Left ventricle myocardium inferior (tissue), 1 donor: ENCODE results near the gene SMG6. TPM values are rescaled to one million over a fixed set of nuclear protein-coding genes. Genes with fewer than 3 reads are reported as not detected.
A peak's percentile ranks its signal among the peaks of the same experiment; 100 is the strongest.

Source experiments
- DNase-seq: peaks from one replicate; pipeline ENCODE4 v3.0.0-alpha.2; 2020
- H3K27ac ChIP-seq: fragments of 200-600 bp; replicated peaks from 2 replicates; pipeline ENCODE4 v1.8.0; 2021
- H3K27me3 ChIP-seq: fragments of 200-600 bp; 2 replicates; pipeline ENCODE4 v1.8.0; 2021; ENCODE audit warnings: low read depth
- H3K36me3 ChIP-seq: fragments of 200-600 bp; 2 replicates; pipeline ENCODE4 v1.8.0; 2021
- H3K4me1 ChIP-seq: fragments of 200-600 bp; 2 replicates; pipeline ENCODE4 v1.8.0; 2021
- H3K4me3 ChIP-seq: fragments of 200-600 bp; 2 replicates; pipeline ENCODE4 v1.8.0; 2021; ENCODE audit warnings: mild to moderate bottlenecking, moderate library complexity
- H3K9me3 ChIP-seq: fragments of 200-600 bp; replicated peaks from 2 replicates; pipeline ENCODE4 v1.8.0; 2021
- CTCF ChIP-seq: fragments of 200-600 bp; IDR thresholded peaks from 2 replicates; pipeline ENCODE4 v1.8.0; 2021; ENCODE audit warnings: antibody characterized with exemption, mild to moderate bottlenecking, borderline replicate concordance
- intact Hi-C: fragments of 100-400 bp; cut with micrococcal nuclease; formaldehyde crosslinking; loops from one replicate; pipeline ENCODE4 v1.11.0; 2022
- total RNA-seq: library from RNA; stranded (reverse); fragmentation: NEBNext Ultra II Directional; extraction: Animal tissue kit (Norgen Biotek cat#: 25700); gene quantifications from one replicate; pipeline ENCODE4 v1.2.1, GENCODE V29; 2021
- donor health status: DM: no; HTN: yes; CAD: no; lungs with severe emphysema.

SMG6 gene
- total RNA-seq, 1 donor from 2014 or later: 22.1 TPM

DNA sequence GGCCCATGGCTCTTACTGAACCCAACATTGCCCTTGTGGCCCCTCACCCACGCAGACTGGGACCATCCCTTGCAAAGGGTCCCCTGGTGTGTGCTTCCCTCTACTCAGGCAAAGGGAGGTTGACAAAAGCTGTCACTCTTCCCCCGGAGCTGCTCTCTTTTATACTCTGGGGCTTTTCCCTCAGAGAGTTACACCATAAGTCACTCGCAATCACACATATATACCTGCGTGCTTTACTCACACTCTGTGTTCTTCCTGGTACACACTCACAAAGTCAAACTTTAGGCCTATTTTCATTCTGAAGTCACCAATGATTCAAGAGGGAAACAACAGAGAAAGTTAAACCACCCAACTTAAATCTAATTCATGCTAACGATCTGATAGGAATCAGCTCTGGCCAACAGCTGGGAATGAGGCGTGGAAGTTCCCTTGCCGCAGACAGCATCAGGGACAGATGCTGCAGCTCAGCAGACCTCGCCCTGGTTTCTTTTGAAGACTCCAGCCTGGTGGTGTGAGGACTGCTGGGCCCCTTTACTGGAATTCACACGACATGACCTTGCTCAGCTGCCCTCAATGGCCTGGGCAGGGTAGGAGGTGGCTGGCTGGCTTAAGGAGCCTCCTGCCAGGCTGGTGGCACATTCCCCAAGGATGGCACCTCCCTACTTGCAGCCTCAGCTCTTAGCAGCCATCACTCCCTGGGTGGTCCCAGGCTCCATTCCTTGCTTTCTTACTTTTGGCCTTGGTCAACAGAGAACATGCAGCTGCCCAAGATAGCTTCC is 221.4 kb downstream of the SMG6 start:
- Histone ChIP-seq H3K4me3 (no peak overlapping the region), H3K36me3 (peaks cover 34% of the 10 kb centered on the region), H3K9me3 (no peaks in the 10 kb centered on the region), H3K27ac (peak overlapping the region; percentile 93), H3K4me1 (peaks cover 58% of the 10 kb centered on the region), H3K27me3 (no peaks in the 10 kb centered on the region)
- no peak for DNase-seq
- TF ChIP-seq CTCF: no peak
- intact Hi-C loops: no loop called here

GRCh38 chr17:2081564-2081963 is 222.0 kb downstream of the SMG6 start:
- H3K27ac ChIP-seq: peak overlapping the region; percentile 93
- H3K4me1 ChIP-seq: peaks cover 58% of the 10 kb centered on the region
- no peak overlapping the region for H3K4me3 ChIP-seq
- no peaks in the 10 kb centered on the region for H3K27me3 ChIP-seq
- H3K9me3 ChIP-seq: no peaks in the 10 kb centered on the region
- DNase-seq: no peak
- TF ChIP-seq CTCF: no peak
- H3K36me3 ChIP-seq: peaks cover 39% of the 10 kb centered on the region
- intact Hi-C loops: no loop called here

- H3K27ac ChIP-seq: peak overlapping the region; percentile 96
- peaks cover 58% of the 10 kb centered on the region for H3K4me1 ChIP-seq
- intact Hi-C loops: no loop called here
- no peak for DNase-seq
- H3K27me3 ChIP-seq: no peaks in the 10 kb centered on the region
- peaks cover 39% of the 10 kb centered on the region for H3K36me3 ChIP-seq
- H3K9me3 ChIP-seq: no peaks in the 10 kb centered on the region
- TF ChIP-seq CTCF: no peak
- H3K4me3 ChIP-seq: no peak overlapping the region
These were observed 226.5 kb downstream of the SMG6 start for GRCh38 chr17:2077040-2077439.

- Histone ChIP-seq H3K27me3 (no peaks in the 10 kb centered on the region), H3K4me3 (no peak overlapping the region), H3K9me3 (no peaks in the 10 kb centered on the region), H3K36me3 (peaks cover 33% of the 10 kb centered on the region), H3K27ac (peak overlapping the region; percentile 96), H3K4me1 (peaks cover 59% of the 10 kb centered on the region)
- no peak for TF ChIP-seq CTCF
- intact Hi-C loops: no loop called here
- no peak for DNase-seq
These were observed 227.2 kb downstream of the SMG6 start for GRCh38 chr17:2076087-2076984.

DNA sequence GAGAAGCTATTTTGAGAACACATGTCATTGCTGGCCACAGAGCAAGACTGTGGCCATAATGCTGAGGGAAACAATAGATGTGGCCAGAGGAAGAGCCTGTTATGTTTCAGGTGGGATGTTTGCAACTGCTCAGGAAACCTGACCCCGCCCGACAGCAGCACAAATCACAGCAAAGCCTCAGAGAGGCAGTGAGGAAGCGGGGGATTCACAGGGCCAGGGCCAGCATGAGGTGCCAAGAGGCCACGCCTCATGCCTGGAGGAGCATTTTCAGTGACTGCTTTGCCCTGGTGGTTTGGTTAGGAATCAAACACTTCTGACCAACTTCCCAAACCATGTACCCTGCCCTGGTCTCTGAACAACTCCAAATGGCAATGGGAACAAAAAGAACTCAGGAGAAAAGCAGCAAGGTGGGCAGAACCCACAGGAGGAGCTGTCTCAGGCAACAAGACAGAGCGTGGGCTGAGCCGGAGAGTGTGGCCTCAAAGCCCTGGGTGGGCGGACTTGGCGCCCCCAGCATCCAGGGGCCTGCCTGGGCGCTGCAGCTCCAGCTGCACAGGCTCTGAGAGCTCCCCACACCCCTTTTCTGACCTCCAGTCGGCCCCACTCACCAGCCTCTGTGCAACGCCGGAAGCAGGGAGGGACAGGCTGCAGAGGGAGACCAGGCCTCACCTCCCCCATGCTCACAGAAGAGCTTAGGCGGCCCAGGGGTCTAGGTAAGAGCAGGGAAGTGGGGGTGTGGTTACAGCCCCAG is 228.1 kb downstream of the SMG6 start:
- no peaks in the 10 kb centered on the region for H3K9me3 ChIP-seq
- H3K27me3 ChIP-seq: no peaks in the 10 kb centered on the region
- H3K4me3 ChIP-seq: no peak overlapping the region
- peak overlapping the region; percentile 96 for H3K27ac ChIP-seq
- peaks cover 68% of the 10 kb centered on the region for H3K4me1 ChIP-seq
- H3K36me3 ChIP-seq: peaks cover 24% of the 10 kb centered on the region
- peak; percentile 40 for TF ChIP-seq CTCF
- DNase-seq: no peak
- intact Hi-C loops: no loop called here
